Stimulated activated CD8-positive, alpha-beta memory T cell treated with anti-CD3 and anti-CD28 coated beads, Interleukin-15, amount 100 ng/mL, for 1 hour (primary cell): ENCODE results near the gene STAC.
"Not testable (repeated sequence)": the region's sequence is repeated elsewhere in the genome, so short reads cannot be mapped to it uniquely, and the experiment has no call there.

Experiments
- DNase-seq: peaks from one replicate; pipeline ENCODE4 v3.0.0-alpha.2; 2020; ENCODE audit warnings: low read depth

STAC gene

GRCh38 chr3:36480911-36481648, 100.8 kb downstream of the STAC start:
- DNase-seq: no peak

DNA sequence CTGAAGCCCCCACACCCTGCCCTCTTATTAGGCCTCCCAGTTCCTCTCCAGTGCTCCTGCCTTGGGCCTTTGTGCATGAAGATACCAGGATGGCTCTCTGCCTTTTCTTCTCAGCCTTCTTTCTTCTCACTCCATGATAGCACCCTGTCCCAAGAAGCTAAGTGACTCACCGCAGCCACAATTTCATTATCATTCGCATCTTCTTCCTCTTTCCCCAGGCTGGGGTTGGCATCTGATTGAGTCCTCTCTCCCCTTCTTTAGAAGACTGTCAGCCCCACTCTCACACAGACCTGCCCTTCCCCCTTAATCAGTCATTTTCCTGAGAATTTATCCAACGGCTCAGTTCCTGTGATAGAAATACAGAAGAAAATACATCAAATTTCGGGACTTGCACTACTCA, 102.0 kb downstream of the STAC start:
- no peak for DNase-seq

- no peak for DNase-seq
Measured at GRCh38 chr3:36482880-36483279, 102.6 kb downstream of the STAC start.

DNA sequence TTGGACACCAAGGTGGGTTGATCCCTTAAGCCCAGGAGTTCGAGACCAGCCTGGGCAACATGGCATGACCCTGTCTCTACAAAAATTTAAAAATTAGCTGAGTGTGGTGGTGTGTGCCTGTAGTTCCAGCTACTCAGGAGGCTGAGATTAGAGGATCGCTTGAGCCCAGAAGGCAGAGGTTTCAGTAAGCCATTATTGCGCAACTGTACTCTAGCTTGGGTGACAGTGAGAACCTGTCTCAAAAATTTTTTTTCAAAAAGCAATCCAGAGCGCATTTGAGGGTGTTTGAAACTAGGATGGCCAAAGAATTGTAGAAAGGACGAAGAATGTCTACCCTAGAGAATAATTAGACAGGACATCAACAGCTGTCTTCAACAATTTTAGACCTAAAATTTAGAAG, 103.4 kb downstream of the STAC start:
- DNase-seq: no peak

DNA sequence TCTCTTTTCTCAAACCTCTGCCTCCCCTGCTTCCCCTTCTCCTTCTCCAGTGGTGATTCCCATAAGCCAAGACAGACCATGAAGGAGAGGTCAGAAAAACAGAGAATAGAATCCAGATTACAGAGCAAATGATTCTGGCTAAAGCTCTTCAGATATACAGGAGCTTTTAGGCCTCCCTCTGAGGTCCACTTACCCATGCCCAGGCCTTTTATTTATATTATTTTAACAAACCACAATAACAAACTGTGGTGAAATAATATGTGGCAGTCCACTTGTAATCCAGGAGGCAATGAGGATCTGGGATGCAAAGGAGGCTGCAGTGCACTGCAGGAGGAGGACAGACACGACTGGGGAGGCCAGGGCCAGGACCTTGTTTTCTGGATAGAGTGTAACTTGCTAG, 104.1 kb downstream of the STAC start:
- DNase-seq: no peak

GRCh38 chr3:36486009-36486795, 105.9 kb downstream of the STAC start:
- no peak for DNase-seq

GRCh38 chr3:36487616-36488015, 107.3 kb downstream of the STAC start:
- no peak for DNase-seq

GRCh38 chr3:36488077-36488789, 107.9 kb downstream of the STAC start:
- no peak for DNase-seq

DNA sequence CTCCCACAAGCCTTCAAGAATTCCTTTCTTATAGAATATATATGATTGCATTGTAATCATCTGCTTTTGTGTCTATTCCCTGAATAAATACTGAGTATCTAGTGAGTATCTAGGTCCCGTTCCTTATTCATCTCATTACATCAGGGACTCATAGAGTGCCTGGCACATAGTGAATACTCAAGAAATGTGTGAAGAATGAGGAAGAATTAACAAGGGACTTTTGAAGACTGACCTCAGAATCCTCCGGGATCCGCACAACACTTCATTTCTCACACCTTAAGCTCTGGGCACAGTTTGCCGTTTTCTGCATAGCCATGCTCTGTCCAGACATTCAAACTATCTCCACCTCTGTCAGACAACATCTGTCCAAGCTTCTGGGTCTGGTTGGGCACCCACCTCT, 108.8 kb downstream of the STAC start:
- no peak for DNase-seq

- no peak for DNase-seq
Measured at GRCh38 chr3:36489679-36490425, 109.5 kb downstream of the STAC start.

- DNase-seq: no peak
Measured at GRCh38 chr3:36493051-36493450, 112.7 kb downstream of the STAC start.

GRCh38 chr3:36494461-36495109, 114.3 kb downstream of the STAC start:
- DNase-seq: no peak

DNA sequence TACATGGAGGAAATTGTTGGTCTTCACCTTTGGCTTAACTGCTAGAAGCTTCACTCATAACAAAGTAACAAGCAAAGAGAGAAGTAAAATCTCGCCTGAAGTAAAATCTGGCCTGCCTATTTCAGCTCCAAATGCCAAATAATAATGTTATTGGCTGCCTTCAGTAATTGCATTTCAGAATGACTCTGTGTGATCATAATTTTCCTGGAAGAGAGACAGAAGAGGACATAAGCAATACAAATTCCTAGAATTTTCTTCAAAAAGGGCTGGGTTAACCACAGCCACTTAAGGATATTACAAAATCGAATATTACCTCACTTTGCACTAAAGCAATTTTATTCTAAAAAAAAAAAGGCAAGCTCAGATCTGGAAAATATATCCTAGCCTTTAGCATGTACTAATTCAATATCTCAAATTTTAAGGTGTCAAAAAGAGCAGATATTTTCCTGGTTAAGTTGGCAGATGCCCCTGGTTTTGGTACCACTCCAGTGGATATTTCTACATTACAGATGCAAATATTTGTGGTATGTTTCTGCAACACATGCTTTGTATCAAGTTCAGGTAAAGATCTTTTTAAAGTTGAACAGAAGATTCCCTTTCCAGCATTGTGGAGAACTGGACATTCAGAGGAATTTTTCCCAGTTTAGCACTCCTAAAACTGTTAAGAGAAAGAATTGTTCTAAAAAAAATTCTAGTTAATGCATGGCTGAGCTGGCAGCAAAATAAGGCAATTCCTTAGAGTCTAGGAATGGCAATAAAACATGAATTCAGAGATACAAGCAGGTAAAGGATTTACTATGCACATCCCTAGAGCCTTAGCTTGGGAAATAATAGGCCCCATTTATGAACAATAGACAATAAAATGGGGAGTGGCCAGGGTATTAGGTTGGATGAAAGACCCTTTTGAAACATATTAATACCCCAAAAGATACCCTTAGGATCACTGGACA, 116.7 kb downstream of the STAC start:
- DNase-seq: no peak

GRCh38 chr3:36500053-36500452, 119.7 kb downstream of the STAC start:
- DNase-seq: not testable (repeated sequence)

GRCh38 chr3:36501616-36502015, 121.3 kb downstream of the STAC start:
- DNase-seq: no peak

GRCh38 chr3:36505393-36505792, 125.1 kb downstream of the STAC start:
- DNase-seq: no peak

DNA sequence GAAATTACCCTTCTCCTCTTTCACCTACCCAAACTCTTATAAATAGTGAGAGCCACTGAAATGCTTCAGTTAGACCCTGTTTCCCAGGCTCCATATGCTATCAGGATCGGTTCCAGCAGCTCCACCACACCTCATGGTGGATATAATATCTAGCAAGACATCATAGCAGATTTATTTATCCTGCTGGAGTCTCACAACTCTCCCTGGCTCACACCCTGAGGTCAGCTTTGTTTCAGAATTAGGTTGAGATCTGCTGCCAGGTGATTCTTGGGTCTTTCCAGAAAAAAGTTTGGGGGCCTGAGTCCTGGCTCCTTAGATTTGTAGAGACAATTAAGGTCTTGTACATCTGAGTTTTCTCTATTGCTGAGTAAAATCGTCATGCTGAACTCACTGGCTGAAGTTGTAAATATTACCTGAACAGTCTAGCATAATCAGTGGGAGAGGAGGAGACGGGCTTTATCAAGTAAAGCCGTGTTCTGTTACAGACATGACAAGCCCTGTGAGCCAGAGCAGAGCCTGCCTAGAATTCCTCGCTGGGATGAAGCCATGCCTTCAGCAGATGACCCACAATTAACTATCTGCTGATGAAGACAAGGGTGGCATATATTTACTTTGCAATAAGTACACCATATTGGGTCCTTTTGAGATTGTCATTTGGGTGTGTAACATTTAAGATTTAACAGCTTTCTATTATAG, 131.6 kb downstream of the STAC start:
- no peak for DNase-seq

- no peak for DNase-seq
Measured at GRCh38 chr3:36512555-36512954, 132.3 kb downstream of the STAC start.

GRCh38 chr3:36514171-36514570, 133.9 kb downstream of the STAC start:
- no peak for DNase-seq

GRCh38 chr3:36519682-36520081, 139.4 kb downstream of the STAC start:
- no peak for DNase-seq
